ENCODE data around the gene CYP1A1.

CYP1A1 gene

GRCh38 chr15:74725845-74726773 lies 781 bp upstream of the CYP1A1 start:
- peak overlapping the region; percentile 54 for H3K4me3 ChIP-seq (replicated peaks; ENCODE audit: low read depth, low read length)
- peak; percentile 8 for DNase-seq (ENCODE audit: low read depth)
- no peak for TF ChIP-seq CTCF (IDR thresholded peaks at IDR 0.05; ENCODE audit: low read length, missing control alignments)

GRCh38 chr15:74724570-74725224 lies 631 bp downstream of the CYP1A1 start:
- no peak for DNase-seq (ENCODE audit: low read depth)
- TF ChIP-seq CTCF (IDR thresholded peaks at IDR 0.05; ENCODE audit: low read length, missing control alignments), result no peak
- no peak overlapping the region for H3K4me3 ChIP-seq (replicated peaks; ENCODE audit: low read depth, low read length)

GRCh38 chr15:74723754-74724334 lies 1.5 kb downstream of the CYP1A1 start:
- TF ChIP-seq CTCF (IDR thresholded peaks at IDR 0.05; ENCODE audit: low read length, missing control alignments), result no peak
- no peak overlapping the region for H3K4me3 ChIP-seq (replicated peaks; ENCODE audit: low read depth, low read length)
- DNase-seq (ENCODE audit: low read depth), result peak; percentile 64

- H3K4me3 ChIP-seq (replicated peaks; ENCODE audit: low read depth, low read length), result no peak overlapping the region
- TF ChIP-seq CTCF (IDR thresholded peaks at IDR 0.05; ENCODE audit: low read length, missing control alignments), result no peak
- DNase-seq (ENCODE audit: low read depth), result no peak
These were observed 2.1 kb downstream of the CYP1A1 start for GRCh38 chr15:74723187-74723586.

- DNase-seq (ENCODE audit: low read depth), result no peak
- no peak for TF ChIP-seq CTCF (IDR thresholded peaks at IDR 0.05; ENCODE audit: low read length, missing control alignments)
- H3K4me3 ChIP-seq (replicated peaks; ENCODE audit: low read depth, low read length), result no peak overlapping the region
These were observed 2.7 kb downstream of the CYP1A1 start for GRCh38 chr15:74722591-74722990.

- H3K4me3 ChIP-seq (replicated peaks; ENCODE audit: low read depth, low read length), result no peak overlapping the region
- DNase-seq (ENCODE audit: low read depth), result peak; percentile 10
- TF ChIP-seq CTCF (IDR thresholded peaks at IDR 0.05; ENCODE audit: low read length, missing control alignments), result no peak
These were observed 8.7 kb downstream of the CYP1A1 start for GRCh38 chr15:74716651-74717050.
